K562 (cell line): ENCODE measurements around the gene PRTFDC1. TPM values are rescaled to one million over a fixed set of nuclear protein-coding genes. Genes with fewer than 3 reads are reported as not detected.

ENCODE experiments used
- BHLHE40 ChIP-seq: IDR thresholded peaks from 2 replicates; pipeline ENCODE4 v1.6.1; 2011; ENCODE audit warnings: low read length, improper control_type of control experiment
- CBX1 ChIP-seq: sonication (generic); IDR thresholded peaks from 2 replicates; pipeline ENCODE4 v1.6.1; 2016; ENCODE audit warnings: antibody characterized with exemption, low read depth, mild to moderate bottlenecking
- ERF ChIP-seq: fragments of 450-650 bp; formaldehyde crosslinking; IDR thresholded peaks from 2 replicates; pipeline ENCODE4 v1.4.0; 2020; ENCODE audit warnings: mild to moderate bottlenecking, mixed read lengths
- ETV5 ChIP-seq: sonication (generic); formaldehyde crosslinking; IDR thresholded peaks from 2 replicates; pipeline ENCODE4 v1.4.0; 2020; ENCODE audit warnings: low read depth, mild to moderate bottlenecking, missing genetic modification reagents
- GTF2A2 ChIP-seq: IDR thresholded peaks from 2 replicates; pipeline ENCODE4 v1.6.1; 2016; ENCODE audit warnings: mild to moderate bottlenecking, missing genetic modification characterization, missing compliant biosample characterization
- HDAC3 ChIP-seq: fragments of 450-650 bp; IDR thresholded peaks from 2 replicates; pipeline ENCODE4 v1.6.1; 2018; ENCODE audit warnings: borderline replicate concordance, mild to moderate bottlenecking, moderate library complexity; ENCODE audit not compliant: partially characterized antibody
- JUNB ChIP-seq: fragments of 450-650 bp; formaldehyde crosslinking; conservative IDR thresholded peaks from 2 replicates; pipeline ENCODE4 v1.4.0; 2020; ENCODE audit warnings: mild to moderate bottlenecking
- NFATC3 ChIP-seq: fragments of 450-650 bp; IDR thresholded peaks from 2 replicates; pipeline ENCODE4 v1.6.1; 2017; ENCODE audit warnings: mild to moderate bottlenecking
- RCOR1 ChIP-seq, 2 experiments: IDR thresholded peaks; 2 replicates each; pipeline ENCODE4 v1.6.1; 2012; ENCODE audit warnings: low read depth in 2 of 2, low read length in 2 of 2, borderline replicate concordance in 1 of 2, improper control_type of control experiment in 1 of 2
- ZNF124 ChIP-seq: sonication (generic); formaldehyde crosslinking; IDR thresholded peaks from 2 replicates; pipeline ENCODE4 v1.8.1; 2022; ENCODE audit warnings: missing genetic modification reagents
- ZNF175 ChIP-seq: fragments of 200-800 bp; sonication (Bioruptor generic); IDR thresholded peaks from 2 replicates; pipeline ENCODE4 v1.6.1; 2016; ENCODE audit warnings: low read depth, mild to moderate bottlenecking, missing genetic modification characterization, missing compliant biosample characterization
- polyA plus RNA-seq, 8 experiments: library from polyadenylated mRNA; depleted of rRNA in 4 of 8; stranded (reverse) in 5 of 8; unstranded in 3 of 8; fragments of >200 nt; fragmentation: Nextera tagmentation in 2 of 8; fragmentation: Illumina TruSeq in 1 of 8; extraction: Ambion mirVana in 2 of 8; extraction: Trizol in 1 of 8; gene quantifications; 2 replicates each; pipeline versions ENCODE4 v1.2.1 to v1.2.3, GENCODE V29; 2011 to 2014; ENCODE audit warnings: inconsistent platforms in 1 of 8, missing spikeins in 1 of 8
- total RNA-seq, 7 experiments: library from RNA; depleted of rRNA in 6 of 7; stranded (reverse); fragments of >200 nt in 6 of 7; fragmentation: Illumina TruSeq in 2 of 7; extraction: Trizol in 2 of 7; gene quantifications; 2 replicates each; pipeline versions ENCODE4 v1.2.1 to v1.2.3, GENCODE V29; 2011 to 2021; ENCODE audit warnings: low replicate concordance in 1 of 7
- TF ChIP-seq, protein P1 (sequence below): fragments of 450-650 bp; IDR thresholded peaks from 2 replicates; pipeline ENCODE4 v1.6.1; 2016; ENCODE audit warnings: missing biosample characterization, missing genetic modification characterization
- TF ChIP-seq, protein P2 (sequence below), 2 experiments: fragments of 250-450 bp in 1 of 2; fragments of 450-650 bp in 1 of 2; sonication (Bioruptor Pico) in 1 of 2; IDR thresholded peaks; 2 replicates each; pipeline versions ENCODE4 v1.6.1 to v1.8.0; 2016 to 2021; ENCODE audit warnings: mild to moderate bottlenecking in 2 of 2, moderate library complexity in 2 of 2, missing compliant biosample characterization in 1 of 2, missing genetic modification characterization in 1 of 2
- TF ChIP-seq, protein P3 (sequence below): fragments of 450-650 bp; formaldehyde crosslinking; IDR thresholded peaks from 2 replicates; pipeline ENCODE4 v1.4.0; 2020; ENCODE audit warnings: mild to moderate bottlenecking, moderate library complexity
- TF ChIP-seq, protein P4 (sequence below): sonication (generic); formaldehyde crosslinking; IDR thresholded peaks from 2 replicates; pipeline ENCODE4 v1.8.0; 2022; ENCODE audit warnings: missing genetic modification reagents, mild to moderate bottlenecking, borderline replicate concordance
- TF ChIP-seq, protein P5 (sequence below), 2 experiments: fragments of 450-650 bp; IDR thresholded peaks; 2 replicates each; pipeline ENCODE4 v1.6.1; 2016
- TF ChIP-seq, protein P6 (sequence below): sonication (generic); formaldehyde crosslinking; IDR thresholded peaks from 2 replicates; pipeline ENCODE4 v1.8.0; 2022; ENCODE audit warnings: missing genetic modification reagents, mild to moderate bottlenecking, borderline replicate concordance

PRTFDC1 gene
- total and polyA plus RNA-seq, 9 of the 15 experiments (the other 6 are each of a cell fraction or from before 2014, with no cell fraction given): 7.0 to 27.6 (median 10.0) TPM

DNA sequence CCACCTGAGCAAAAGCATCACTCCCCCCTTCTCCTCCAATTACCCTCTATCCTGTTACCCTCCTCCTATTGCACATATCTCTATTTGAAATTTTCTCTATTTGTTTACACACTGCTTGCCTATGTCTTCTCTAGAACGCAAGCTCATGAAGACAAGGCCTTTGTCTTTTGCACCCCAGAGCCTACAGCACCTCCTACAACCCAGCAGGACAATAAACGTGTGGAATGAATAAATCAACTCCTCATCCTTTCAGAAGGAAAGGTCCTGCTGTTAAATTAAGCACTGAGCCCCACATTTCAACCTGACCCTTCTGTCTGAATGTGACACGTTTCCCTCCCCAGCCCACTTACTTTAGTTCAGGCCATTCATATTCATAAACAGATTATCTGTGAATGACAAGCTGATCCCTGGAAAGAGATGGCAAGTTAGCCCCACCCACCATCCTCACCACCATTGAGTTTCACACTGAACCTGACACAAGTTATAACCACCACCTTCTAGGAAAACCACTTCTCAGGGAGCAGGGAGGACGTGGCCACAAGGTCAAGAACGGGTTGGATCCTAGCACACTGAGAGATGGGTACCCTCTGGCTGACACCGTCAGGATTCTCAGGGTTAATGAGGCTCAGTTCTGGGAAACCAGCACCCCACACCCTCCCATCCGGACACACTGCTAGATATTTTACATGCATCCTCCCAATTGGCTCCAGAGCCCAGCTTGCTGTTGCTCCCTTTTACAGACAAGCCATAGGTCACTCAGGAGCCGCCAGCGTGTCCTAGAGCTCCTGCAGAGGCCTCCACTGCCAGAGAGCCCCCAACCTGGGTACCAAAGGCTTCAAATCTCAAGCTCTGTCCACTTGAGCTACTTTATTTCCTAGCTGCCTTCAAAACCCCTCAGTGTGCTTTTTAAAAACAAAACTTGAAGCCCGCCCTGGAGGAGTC is 934 bp downstream of the PRTFDC1 start (continued):
- TF ChIP-seq, protein P1, sequence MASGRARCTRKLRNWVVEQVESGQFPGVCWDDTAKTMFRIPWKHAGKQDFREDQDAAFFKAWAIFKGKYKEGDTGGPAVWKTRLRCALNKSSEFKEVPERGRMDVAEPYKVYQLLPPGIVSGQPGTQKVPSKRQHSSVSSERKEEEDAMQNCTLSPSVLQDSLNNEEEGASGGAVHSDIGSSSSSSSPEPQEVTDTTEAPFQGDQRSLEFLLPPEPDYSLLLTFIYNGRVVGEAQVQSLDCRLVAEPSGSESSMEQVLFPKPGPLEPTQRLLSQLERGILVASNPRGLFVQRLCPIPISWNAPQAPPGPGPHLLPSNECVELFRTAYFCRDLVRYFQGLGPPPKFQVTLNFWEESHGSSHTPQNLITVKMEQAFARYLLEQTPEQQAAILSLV: no peak
- no peak for TF ChIP-seq HDAC3
- TF ChIP-seq, protein P2, sequence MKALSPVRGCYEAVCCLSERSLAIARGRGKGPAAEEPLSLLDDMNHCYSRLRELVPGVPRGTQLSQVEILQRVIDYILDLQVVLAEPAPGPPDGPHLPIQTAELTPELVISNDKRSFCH (CRISPR knock-in tag; IDR thresholded peaks at IDR 0.05): no peak
- TF ChIP-seq, protein P2 (tag; IDR thresholded peaks at IDR 0.05): peak; percentile 41; the same call in 1 of the 2 replicates
- TF ChIP-seq, protein P3, sequence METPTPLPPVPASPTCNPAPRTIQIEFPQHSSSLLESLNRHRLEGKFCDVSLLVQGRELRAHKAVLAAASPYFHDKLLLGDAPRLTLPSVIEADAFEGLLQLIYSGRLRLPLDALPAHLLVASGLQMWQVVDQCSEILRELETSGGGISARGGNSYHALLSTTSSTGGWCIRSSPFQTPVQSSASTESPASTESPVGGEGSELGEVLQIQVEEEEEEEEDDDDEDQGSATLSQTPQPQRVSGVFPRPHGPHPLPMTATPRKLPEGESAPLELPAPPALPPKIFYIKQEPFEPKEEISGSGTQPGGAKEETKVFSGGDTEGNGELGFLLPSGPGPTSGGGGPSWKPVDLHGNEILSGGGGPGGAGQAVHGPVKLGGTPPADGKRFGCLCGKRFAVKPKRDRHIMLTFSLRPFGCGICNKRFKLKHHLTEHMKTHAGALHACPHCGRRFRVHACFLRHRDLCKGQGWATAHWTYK (CRISPR knock-in tag): no peak
- TF ChIP-seq GTF2A2 (tag): no peak
- TF ChIP-seq ZNF124 (CRISPR knock-in tag): no peak
- no peak for TF ChIP-seq JUNB (CRISPR knock-in tag)
- no peak for TF ChIP-seq ETV5 (CRISPR knock-in tag)
- peak; percentile 30; the same call in 1 of the 2 replicates for TF ChIP-seq ZNF175
- TF ChIP-seq BHLHE40: no peak; the same call in 1 of the 2 replicates
- TF ChIP-seq CBX1: peak; percentile 24; the same call in 1 of the 2 replicates
- TF ChIP-seq ERF (CRISPR knock-in tag): no peak
- TF ChIP-seq, protein P4, sequence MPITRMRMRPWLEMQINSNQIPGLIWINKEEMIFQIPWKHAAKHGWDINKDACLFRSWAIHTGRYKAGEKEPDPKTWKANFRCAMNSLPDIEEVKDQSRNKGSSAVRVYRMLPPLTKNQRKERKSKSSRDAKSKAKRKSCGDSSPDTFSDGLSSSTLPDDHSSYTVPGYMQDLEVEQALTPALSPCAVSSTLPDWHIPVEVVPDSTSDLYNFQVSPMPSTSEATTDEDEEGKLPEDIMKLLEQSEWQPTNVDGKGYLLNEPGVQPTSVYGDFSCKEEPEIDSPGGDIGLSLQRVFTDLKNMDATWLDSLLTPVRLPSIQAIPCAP: no peak
- TF ChIP-seq, protein P5, sequence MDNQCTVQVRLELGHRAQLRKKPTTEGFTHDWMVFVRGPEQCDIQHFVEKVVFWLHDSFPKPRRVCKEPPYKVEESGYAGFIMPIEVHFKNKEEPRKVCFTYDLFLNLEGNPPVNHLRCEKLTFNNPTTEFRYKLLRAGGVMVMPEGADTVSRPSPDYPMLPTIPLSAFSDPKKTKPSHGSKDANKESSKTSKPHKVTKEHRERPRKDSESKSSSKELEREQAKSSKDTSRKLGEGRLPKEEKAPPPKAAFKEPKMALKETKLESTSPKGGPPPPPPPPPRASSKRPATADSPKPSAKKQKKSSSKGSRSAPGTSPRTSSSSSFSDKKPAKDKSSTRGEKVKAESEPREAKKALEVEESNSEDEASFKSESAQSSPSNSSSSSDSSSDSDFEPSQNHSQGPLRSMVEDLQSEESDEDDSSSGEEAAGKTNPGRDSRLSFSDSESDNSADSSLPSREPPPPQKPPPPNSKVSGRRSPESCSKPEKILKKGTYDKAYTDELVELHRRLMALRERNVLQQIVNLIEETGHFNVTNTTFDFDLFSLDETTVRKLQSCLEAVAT (IDR thresholded peaks at IDR 0.05): no peak
- TF ChIP-seq, protein P6, sequence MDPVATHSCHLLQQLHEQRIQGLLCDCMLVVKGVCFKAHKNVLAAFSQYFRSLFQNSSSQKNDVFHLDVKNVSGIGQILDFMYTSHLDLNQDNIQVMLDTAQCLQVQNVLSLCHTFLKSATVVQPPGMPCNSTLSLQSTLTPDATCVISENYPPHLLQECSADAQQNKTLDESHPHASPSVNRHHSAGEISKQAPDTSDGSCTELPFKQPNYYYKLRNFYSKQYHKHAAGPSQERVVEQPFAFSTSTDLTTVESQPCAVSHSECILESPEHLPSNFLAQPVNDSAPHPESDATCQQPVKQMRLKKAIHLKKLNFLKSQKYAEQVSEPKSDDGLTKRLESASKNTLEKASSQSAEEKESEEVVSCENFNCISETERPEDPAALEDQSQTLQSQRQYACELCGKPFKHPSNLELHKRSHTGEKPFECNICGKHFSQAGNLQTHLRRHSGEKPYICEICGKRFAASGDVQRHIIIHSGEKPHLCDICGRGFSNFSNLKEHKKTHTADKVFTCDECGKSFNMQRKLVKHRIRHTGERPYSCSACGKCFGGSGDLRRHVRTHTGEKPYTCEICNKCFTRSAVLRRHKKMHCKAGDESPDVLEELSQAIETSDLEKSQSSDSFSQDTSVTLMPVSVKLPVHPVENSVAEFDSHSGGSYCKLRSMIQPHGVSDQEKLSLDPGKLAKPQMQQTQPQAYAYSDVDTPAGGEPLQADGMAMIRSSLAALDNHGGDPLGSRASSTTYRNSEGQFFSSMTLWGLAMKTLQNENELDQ (CRISPR knock-in tag): no peak
- peak; percentile 4 to 62; a peak in 2 of 4 replicates for TF ChIP-seq RCOR1 (IDR thresholded peaks at IDR 0.05; ENCODE audit: borderline replicate concordance in 1 of 2, low read depth in 2 of 2, low read length in 2 of 2)
- no peak for TF ChIP-seq NFATC3
